IMR-90 (cell line): ENCODE results near the gene EGFR. TPM values are rescaled to one million over a fixed set of nuclear protein-coding genes. Genes with fewer than 3 reads are reported as not detected.

Experiments
- ATAC-seq: fragments of 200-7000 bp; cut with Tn5 transposase; 2 replicates; pipeline ENCODE4 v1.9.1; 2020; ENCODE audit warnings: low read depth, mild to moderate bottlenecking, moderate library complexity
- BruUV-seq: library from RNA; stranded (reverse); fragments of 400-500 nt; replicated peaks from 2 replicates; lab custom pipeline; 2021; lab: Mats Ljungman, UMichigan
- CTCF ChIA-PET: fragments of 300-600 bp; formaldehyde crosslinking; extraction: SDS; loops from one replicate; lab custom pipeline; 2021; ENCODE audit warnings: antibody characterized with exemption; lab: Yijun Ruan, JAX
- POLR2A ChIA-PET: fragments of 300-600 bp; sonication (Branson Sonifier 250); formaldehyde crosslinking; loops from one replicate; lab custom pipeline; 2022; ENCODE audit warnings: antibody characterized with exemption; ENCODE audit not compliant: unreplicated experiment; lab: Charles Lee
- DNase-seq: peaks from one replicate; pipeline ENCODE4 v3.0.0; 2013
- H2AFZ ChIP-seq: replicated peaks from 2 replicates; pipeline ENCODE3; 2013; ENCODE audit warnings: low read length, mild to moderate bottlenecking; ENCODE audit not compliant: poor library complexity
- H2AK5ac ChIP-seq: 2 replicates; pipeline ENCODE4 v1.6.1; 2013; ENCODE audit warnings: low read depth, low read length, inconsistent platforms
- H2AK9ac ChIP-seq: replicated peaks from 2 replicates; pipeline ENCODE3; 2013; ENCODE audit warnings: mild to moderate bottlenecking, low read depth, low read length, moderate library complexity; ENCODE audit not compliant: poor library complexity
- H2BK120ac ChIP-seq: 2 replicates; pipeline ENCODE4 v1.6.1; 2013; ENCODE audit warnings: low read depth, low read length, inconsistent platforms
- H2BK15ac ChIP-seq: 3 replicates; pipeline ENCODE4 v1.6.1; 2013; ENCODE audit warnings: low read depth, low read length, inconsistent platforms
- H2BK20ac ChIP-seq: 2 replicates; pipeline ENCODE4 v1.6.1; 2013; ENCODE audit warnings: low read depth, mild to moderate bottlenecking, inconsistent platforms, low read length, moderate library complexity
- H2BK5ac ChIP-seq: 2 replicates; pipeline ENCODE4 v1.6.1; 2013; ENCODE audit warnings: mild to moderate bottlenecking, low read depth, low read length, inconsistent platforms; ENCODE audit not compliant: poor library complexity, severe bottlenecking
- H3K14ac ChIP-seq: replicated peaks from 2 replicates; pipeline ENCODE4 v1.6.1; 2013; ENCODE audit warnings: low read depth, low read length, inconsistent platforms
- H3K18ac ChIP-seq: 2 replicates; pipeline ENCODE4 v1.6.1; 2013; ENCODE audit warnings: low read depth, low read length, control low read depth
- H3K23ac ChIP-seq: 2 replicates; pipeline ENCODE4 v1.6.1; 2013; ENCODE audit warnings: low read depth, low read length, inconsistent platforms
- H3K27ac ChIP-seq: 2 replicates; pipeline ENCODE4 v1.5.1; 2013; ENCODE audit warnings: mild to moderate bottlenecking, control low read depth, low read length; ENCODE audit not compliant: insufficient read depth
- H3K27me3 ChIP-seq: 2 replicates; pipeline ENCODE4 v1.6.1; 2013; ENCODE audit warnings: low read length; ENCODE audit not compliant: control insufficient read depth, insufficient read depth
- H3K36me3 ChIP-seq: 2 replicates; pipeline ENCODE4 v1.6.1; 2013; ENCODE audit warnings: low read length, mixed read lengths; ENCODE audit not compliant: control insufficient read depth, insufficient read depth
- H3K4ac ChIP-seq: 2 replicates; pipeline ENCODE4 v1.6.1; 2013; ENCODE audit warnings: low read depth, low read length, inconsistent platforms
- H3K4me1 ChIP-seq: 2 replicates; pipeline ENCODE4 v1.6.1; 2013; ENCODE audit warnings: low read length, mixed read lengths; ENCODE audit not compliant: control insufficient read depth, insufficient read depth
- H3K4me2 ChIP-seq: 2 replicates; pipeline ENCODE4 v1.6.1; 2013; ENCODE audit warnings: low read depth, mild to moderate bottlenecking, control low read depth, low read length, moderate library complexity
- H3K4me3 ChIP-seq: 2 replicates; pipeline ENCODE4 v1.5.1; 2013; ENCODE audit warnings: low read depth, mild to moderate bottlenecking, control low read depth, low read length, moderate library complexity; ENCODE audit not compliant: insufficient read depth
- H3K56ac ChIP-seq: 2 replicates; pipeline ENCODE4 v1.6.1; 2013; ENCODE audit warnings: low read length, inconsistent platforms; ENCODE audit not compliant: insufficient read depth; ENCODE audit errors: extremely low read depth
- H3K79me1 ChIP-seq, 2 experiments: 2 replicates each; pipeline ENCODE4 v1.6.1; 2013; ENCODE audit warnings: low read length in 2 of 2, inconsistent platforms in 1 of 2, low read depth in 1 of 2
- H3K9ac ChIP-seq: 2 replicates; pipeline ENCODE4 v1.6.1; 2013; ENCODE audit warnings: low read depth, low read length, control low read depth
- H3K9me1 ChIP-seq: 2 replicates; pipeline ENCODE4 v1.6.1; 2013; ENCODE audit warnings: low read length, inconsistent platforms; ENCODE audit not compliant: insufficient read depth
- H3K9me3 ChIP-seq: 2 replicates; pipeline ENCODE4 v1.6.1; 2013; ENCODE audit warnings: low read length; ENCODE audit not compliant: control insufficient read depth, insufficient read depth
- H4K20me1 ChIP-seq: 2 replicates; pipeline ENCODE4 v1.6.1; 2013; ENCODE audit warnings: low read length, inconsistent platforms; ENCODE audit not compliant: insufficient read depth
- H4K5ac ChIP-seq: 2 replicates; pipeline ENCODE4 v1.6.1; 2013; ENCODE audit warnings: mild to moderate bottlenecking, low read depth, low read length, control low read depth
- H4K8ac ChIP-seq, 2 experiments: 2 replicates each; pipeline ENCODE4 v1.6.1; 2013; ENCODE audit warnings: low read depth in 2 of 2, low read length in 2 of 2, control low read depth in 1 of 2, inconsistent platforms in 1 of 2
- H4K91ac ChIP-seq: 2 replicates; pipeline ENCODE4 v1.6.1; 2013; ENCODE audit warnings: low read depth, low read length, inconsistent platforms; ENCODE audit not compliant: insufficient read depth
- BHLHE40 ChIP-seq: fragments of 150-350 bp; IDR thresholded peaks from 2 replicates; pipeline ENCODE4 v1.6.1; 2016; ENCODE audit warnings: mild to moderate bottlenecking, low read depth, low read length
- CEBPB ChIP-seq: IDR thresholded peaks from 2 replicates; pipeline ENCODE4 v1.6.1; 2012; ENCODE audit warnings: low read depth, low read length, improper control_type of control experiment
- CHD1 ChIP-seq: IDR thresholded peaks from 2 replicates; pipeline ENCODE4 v1.6.1; 2012; ENCODE audit warnings: low read depth, low read length, improper control_type of control experiment
- FOS ChIP-seq: fragments of 150-350 bp; IDR thresholded peaks from 2 replicates; pipeline ENCODE4 v1.6.1; 2016; ENCODE audit warnings: low read depth, low read length
- MAFK ChIP-seq: IDR thresholded peaks from 2 replicates; pipeline ENCODE4 v1.6.1; 2012; ENCODE audit warnings: low read depth, low read length, improper control_type of control experiment
- MAZ ChIP-seq: IDR thresholded peaks from 2 replicates; pipeline ENCODE4 v1.6.1; 2012; ENCODE audit warnings: low read depth, mild to moderate bottlenecking, low read length, improper control_type of control experiment, moderate library complexity, borderline replicate concordance
- MXI1 ChIP-seq: IDR thresholded peaks from 2 replicates; pipeline ENCODE4 v1.6.1; 2012; ENCODE audit warnings: low read depth, mild to moderate bottlenecking, low read length, moderate library complexity, borderline replicate concordance
- NFE2L2 ChIP-seq: fragments of 150-350 bp; IDR thresholded peaks from 2 replicates; pipeline ENCODE4 v1.6.1; 2016; ENCODE audit warnings: low read depth, mild to moderate bottlenecking, low read length
- POLR2A ChIP-seq: IDR thresholded peaks from 2 replicates; pipeline ENCODE4 v1.6.1; 2012; ENCODE audit warnings: mild to moderate bottlenecking, low read depth, low read length
- RAD21 ChIP-seq: IDR thresholded peaks from 2 replicates; pipeline ENCODE4 v1.6.1; 2012; ENCODE audit warnings: low read length, improper control_type of control experiment
- RCOR1 ChIP-seq: IDR thresholded peaks from 2 replicates; pipeline ENCODE4 v1.6.1; 2012; ENCODE audit warnings: mild to moderate bottlenecking, low read length, improper control_type of control experiment; ENCODE audit not compliant: insufficient replicate concordance
- RFX5 ChIP-seq: IDR thresholded peaks from 2 replicates; pipeline ENCODE4 v1.8.0; 2012; ENCODE audit warnings: low read depth, mild to moderate bottlenecking, low read length, moderate library complexity
- SMC3 ChIP-seq: fragments of 150-350 bp; IDR thresholded peaks from 2 replicates; pipeline ENCODE4 v1.6.1; 2016; ENCODE audit warnings: low read depth, mild to moderate bottlenecking, antibody characterized with exemption, low read length, moderate library complexity
- USF2 ChIP-seq: fragments of 150-350 bp; IDR thresholded peaks from 2 replicates; pipeline ENCODE4 v1.6.1; 2017; ENCODE audit warnings: mild to moderate bottlenecking, antibody characterized with exemption, low read length, low read depth
- WGBS, 2 experiments: methylation state at CpG; one replicate each; pipeline versions ENCODE4 v1.1.5 to v1.1.7; 2013; ENCODE audit warnings: missing lambda C conversion rate in 2 of 2; ENCODE audit not compliant: insufficient read length in 1 of 2; ENCODE audit errors: extremely low coverage in 2 of 2; 5-methylcytosine and 5-hydroxymethylcytosine counted together
- dilution Hi-C: fragments of 300-500 bp; cut with HindIII; formaldehyde crosslinking; loops from one replicate; pipeline ENCODE4 v1.14.3; 2018; ENCODE audit warnings: low sequenced_read_pairs; ENCODE audit not compliant: unreplicated experiment
- in situ Hi-C: fragments of 300-500 bp; cut with MboI; formaldehyde crosslinking; loops from 3 replicates; pipeline ENCODE4 v1.14.3; 2019; ENCODE audit warnings: low sequenced_read_pairs, inconsistent platforms, mixed read lengths
- intact Hi-C: fragments of 100-400 bp; cut with micrococcal nuclease; formaldehyde crosslinking; loops from 2 replicates; pipeline ENCODE4 v1.10.0; 2022
- polyA plus RNA-seq, 3 experiments: library from polyadenylated mRNA; depleted of rRNA; stranded (reverse); fragments of >200 nt; gene quantifications; 2 replicates each; pipeline ENCODE4 v1.2.3, GENCODE V29; 2012; ENCODE audit warnings: low replicate concordance in 1 of 3
- total RNA-seq: library from RNA; depleted of rRNA; stranded (reverse); fragments of >200 nt; gene quantifications from 2 replicates; pipeline ENCODE4 v1.2.3, GENCODE V29; 2012
- TF ChIP-seq, protein P1 (sequence below): conservative IDR thresholded peaks from 2 replicates; pipeline ENCODE4 v1.5.1; 2012; ENCODE audit warnings: mild to moderate bottlenecking, low read depth, low read length, improper control_type of control experiment
- TF ChIP-seq, protein P2 (sequence below): fragments of 150-350 bp; IDR thresholded peaks from 2 replicates; pipeline ENCODE4 v1.6.1; 2016; ENCODE audit warnings: low read depth, mild to moderate bottlenecking, low read length, moderate library complexity, borderline replicate concordance

Gene EGFR
- total and polyA plus RNA-seq, 2 of the 4 experiments (the other 2 are of a cell fraction), result 36.9 to 60.4 TPM

- BruUV-seq, result no TSS peak
- in situ Hi-C loops, result no loop called here
- Histone ChIP-seq H2BK5ac (no peak overlapping the region), H2AFZ (no peak overlapping the region), H4K91ac (no peak overlapping the region), H3K23ac (no peak overlapping the region), H3K9me3 (peaks cover 2% of the 10 kb centered on the region; the same call in 1 of the 2 replicates), H3K27me3 (peaks cover 14% of the 10 kb centered on the region), H2BK15ac (no peak overlapping the region), H2AK9ac (no peak overlapping the region), H3K14ac (no peak overlapping the region), H3K56ac (no peak overlapping the region), H4K8ac (no peak overlapping the region), H2AK5ac (no peak overlapping the region), H3K4me3 (no peak overlapping the region), H3K18ac (no peak overlapping the region), H4K5ac (no peak overlapping the region), H3K9ac (no peak overlapping the region), H4K20me1 (no peaks in the 10 kb centered on the region), H2BK20ac (no peak overlapping the region), H3K4me1 (no peaks in the 10 kb centered on the region), H2BK120ac (no peak overlapping the region), H3K9me1 (0 out of 2 replicates have a peak, but pooled peaks cover 5% of the 10 kb centered on the region), H3K36me3 (no peaks in the 10 kb centered on the region), H3K79me1 (no peaks in the 10 kb centered on the region), H3K4ac (no peak overlapping the region), H3K4me2 (no peak overlapping the region), H3K27ac (no peak overlapping the region)
- WGBS, 2 experiments, result no CpG with 5 or more reads among the region's 3 CpGs
- TF ChIP-seq RCOR1 (no peak), CEBPB (no peak), CHD1 (no peak), RFX5 (no peak), NFE2L2 (no peak), SMC3 (no peak), BHLHE40 (no peak), RAD21 (no peak), POLR2A (no peak), MAZ (no peak), USF2 (no peak), FOS (no peak), MXI1 (no peak), MAFK (no peak)
- TF ChIP-seq, protein P1, sequence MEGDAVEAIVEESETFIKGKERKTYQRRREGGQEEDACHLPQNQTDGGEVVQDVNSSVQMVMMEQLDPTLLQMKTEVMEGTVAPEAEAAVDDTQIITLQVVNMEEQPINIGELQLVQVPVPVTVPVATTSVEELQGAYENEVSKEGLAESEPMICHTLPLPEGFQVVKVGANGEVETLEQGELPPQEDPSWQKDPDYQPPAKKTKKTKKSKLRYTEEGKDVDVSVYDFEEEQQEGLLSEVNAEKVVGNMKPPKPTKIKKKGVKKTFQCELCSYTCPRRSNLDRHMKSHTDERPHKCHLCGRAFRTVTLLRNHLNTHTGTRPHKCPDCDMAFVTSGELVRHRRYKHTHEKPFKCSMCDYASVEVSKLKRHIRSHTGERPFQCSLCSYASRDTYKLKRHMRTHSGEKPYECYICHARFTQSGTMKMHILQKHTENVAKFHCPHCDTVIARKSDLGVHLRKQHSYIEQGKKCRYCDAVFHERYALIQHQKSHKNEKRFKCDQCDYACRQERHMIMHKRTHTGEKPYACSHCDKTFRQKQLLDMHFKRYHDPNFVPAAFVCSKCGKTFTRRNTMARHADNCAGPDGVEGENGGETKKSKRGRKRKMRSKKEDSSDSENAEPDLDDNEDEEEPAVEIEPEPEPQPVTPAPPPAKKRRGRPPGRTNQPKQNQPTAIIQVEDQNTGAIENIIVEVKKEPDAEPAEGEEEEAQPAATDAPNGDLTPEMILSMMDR, result no peak
- TF ChIP-seq, protein P2, sequence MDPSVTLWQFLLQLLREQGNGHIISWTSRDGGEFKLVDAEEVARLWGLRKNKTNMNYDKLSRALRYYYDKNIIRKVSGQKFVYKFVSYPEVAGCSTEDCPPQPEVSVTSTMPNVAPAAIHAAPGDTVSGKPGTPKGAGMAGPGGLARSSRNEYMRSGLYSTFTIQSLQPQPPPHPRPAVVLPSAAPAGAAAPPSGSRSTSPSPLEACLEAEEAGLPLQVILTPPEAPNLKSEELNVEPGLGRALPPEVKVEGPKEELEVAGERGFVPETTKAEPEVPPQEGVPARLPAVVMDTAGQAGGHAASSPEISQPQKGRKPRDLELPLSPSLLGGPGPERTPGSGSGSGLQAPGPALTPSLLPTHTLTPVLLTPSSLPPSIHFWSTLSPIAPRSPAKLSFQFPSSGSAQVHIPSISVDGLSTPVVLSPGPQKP, result no peak
- dilution Hi-C loops, result no loop called here
- intact Hi-C loops, result loop anchor here (1.0 kb wide), 1 partner anchor 485 kb away; no protein-coding TSS in a partner anchor
- ATAC-seq (no peak), DNase-seq (no peak)
- CTCF ChIA-PET, result no interaction called here
- POLR2A ChIA-PET, result no interaction called here
Measured at GRCh38 chr7:55260676-55261385, 242.0 kb downstream of the EGFR start.
